GM10248 (cell line): ENCODE data around the gene GANAB.
A peak's percentile ranks its signal among the peaks of the same experiment; 100 is the strongest.
"Not testable (repeated sequence)": the region's sequence is repeated elsewhere in the genome, so short reads cannot be mapped to it uniquely, and the experiment has no call there.

ENCODE experiments used
- CTCF ChIA-PET: fragments of 300-600 bp; sonication (Branson Sonifier 250); formaldehyde crosslinking; extraction: SDS; loops from one replicate; lab custom pipeline; 2021; ENCODE audit warnings: antibody characterized with exemption; lab: Yijun Ruan, JAX
- POLR2A ChIA-PET: fragments of 350-650 bp; sonication (Branson Sonifier 250); formaldehyde crosslinking; extraction: SDS; loops from one replicate; lab custom pipeline; 2020; ENCODE audit warnings: antibody characterized with exemption; lab: Yijun Ruan, JAX
- DNase-seq: peaks from one replicate; pipeline ENCODE4 v3.0.0; 2012; ENCODE audit errors: extremely low spot score
- CTCF ChIP-seq: IDR thresholded peaks from 2 replicates; pipeline ENCODE4 v1.5.1; 2012; ENCODE audit warnings: mild to moderate bottlenecking, low read depth; ENCODE audit errors: extremely low read depth, missing control alignments, control extremely low read depth

The GANAB gene

DNA sequence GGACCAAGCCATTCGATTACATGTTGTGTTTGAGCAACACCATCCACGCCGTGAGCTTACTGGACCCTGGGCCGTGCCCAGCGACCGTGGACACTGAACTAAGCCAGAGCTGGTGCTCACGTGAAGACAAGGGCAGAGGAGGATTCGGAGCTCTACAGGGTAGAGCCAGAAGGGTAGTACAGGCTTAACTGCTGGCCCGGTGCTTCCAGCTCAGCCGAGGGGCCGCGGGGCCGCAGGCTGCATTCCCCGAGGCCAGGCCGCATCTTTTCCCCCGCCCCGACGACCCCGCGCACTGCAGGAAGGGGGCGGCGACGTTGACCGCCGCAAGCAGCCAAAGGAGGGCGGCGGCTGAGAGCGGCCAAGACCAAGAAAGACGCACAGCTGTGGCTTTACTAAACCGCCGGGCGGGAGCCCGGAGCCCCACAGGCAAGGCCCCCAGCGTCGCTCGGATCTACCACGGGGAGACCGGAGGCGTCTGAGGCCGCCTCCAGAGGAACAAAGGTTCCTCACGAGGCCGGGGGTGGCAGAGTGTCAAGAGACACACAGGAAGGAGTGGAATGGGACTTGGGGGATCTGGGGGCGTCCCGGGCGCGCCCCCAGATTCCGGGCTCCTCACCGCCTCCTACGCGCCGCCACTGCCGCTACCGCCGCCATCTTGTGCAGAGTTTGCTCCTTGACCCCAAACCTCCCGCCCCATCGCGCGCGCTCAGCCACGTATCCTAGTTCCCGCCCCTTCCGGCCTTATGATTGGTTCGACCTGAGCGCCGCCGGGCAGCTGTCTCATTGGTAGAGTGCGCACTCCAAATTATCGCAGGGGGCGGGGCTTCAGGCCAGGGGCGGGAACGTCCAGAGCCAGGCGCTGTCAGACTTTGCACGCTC, at the start of gene GANAB:
Gene GANAB (minus strand): TSS at position 668 of the 879 bp plus-strand sequence. CDS start 14 bp downstream, at position 654.
- peak; percentile 100 for DNase-seq
- no peak for TF ChIP-seq CTCF
- POLR2A ChIA-PET: interaction anchor here (0.5 to 2.2 kb wide), 6 partner anchors 19 to 980 kb away, joined by 3 to 27 read pairs (median 4); partner anchors contain the start of genes C11orf98, CSKMT, TUT1 and UQCC3
- CTCF ChIA-PET: interaction anchor here (0.7 to 1.6 kb wide), 10 partner anchors 9 to 34 kb away, joined by 3 to 6 read pairs (median 4); partner anchors contain the start of gene B3GAT3

DNA sequence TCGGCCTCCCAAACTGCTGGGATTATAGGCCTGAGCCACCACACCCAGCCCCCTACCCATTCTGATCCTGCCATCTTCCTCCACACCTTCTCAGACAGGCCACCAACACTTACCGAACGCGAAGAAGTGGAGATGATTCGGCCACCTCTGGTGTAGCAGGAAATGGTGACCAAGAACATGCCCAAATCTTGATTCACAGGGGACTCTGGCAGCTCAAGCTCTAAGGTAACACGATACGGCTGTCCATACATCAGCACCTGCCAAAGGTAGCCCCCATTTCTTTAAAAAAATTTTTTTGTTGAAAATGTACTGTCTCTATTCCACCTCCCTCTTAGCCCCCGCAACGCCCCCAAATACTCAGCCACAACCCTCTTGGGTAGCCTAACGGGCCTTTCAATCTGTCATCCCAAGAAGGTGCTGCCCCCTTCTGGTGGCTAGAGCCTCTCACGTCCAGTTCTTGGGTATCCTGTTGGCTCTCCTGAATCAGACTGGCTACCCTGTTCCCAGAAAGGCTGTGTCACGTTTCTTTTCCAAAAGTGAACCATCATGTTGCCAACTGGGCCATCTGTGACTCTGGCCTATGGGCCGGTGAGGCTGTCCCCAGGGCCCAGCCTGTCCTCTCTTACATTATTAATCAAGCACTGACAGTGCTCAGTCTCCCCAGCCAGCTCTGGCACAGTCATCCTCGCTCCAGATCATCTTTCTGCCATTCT, 48.2 kb upstream of the GANAB start:
- CTCF ChIA-PET: interaction anchor here (0.7 to 7.0 kb wide), 36 partner anchors 11 to 300 kb away, joined by 3 to 79 read pairs (median 4); partner anchors contain the start of genes B3GAT3, BSCL2, C11orf98 and CSKMT
- peak; percentile 82 for DNase-seq
- peak; percentile 84 for TF ChIP-seq CTCF
- POLR2A ChIA-PET: interaction anchor here (1.0 kb wide), 1 partner anchor 23 kb away, joined by 3 read pairs; the partner anchor contains the start of gene UQCC3

DNA sequence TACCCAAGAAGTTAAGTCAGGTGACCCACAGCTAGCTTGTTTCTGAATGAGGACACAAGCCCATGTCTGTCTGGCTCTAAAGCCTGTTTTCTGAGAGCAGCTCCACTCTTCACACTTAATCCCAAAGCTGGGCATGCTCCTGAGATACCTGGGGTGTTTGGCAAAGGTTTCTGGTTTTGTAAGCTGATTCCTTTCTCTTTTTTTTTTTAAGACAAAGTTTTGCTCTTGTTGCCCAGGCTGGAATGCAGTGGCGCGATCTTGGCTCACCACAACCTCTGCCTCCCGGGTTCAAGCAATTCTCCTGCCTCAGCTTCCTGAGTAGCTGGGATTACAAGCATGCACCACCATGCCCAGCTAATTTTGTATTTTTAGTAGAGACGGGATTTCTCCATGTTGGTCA, 47.2 kb upstream of the GANAB start:
- not testable (repeated sequence) for DNase-seq
- CTCF ChIA-PET: interaction anchor here (0.8 to 7.0 kb wide), 25 partner anchors 10 to 299 kb away, joined by 3 to 79 read pairs (median 6); partner anchors contain the start of genes B3GAT3, BSCL2, GNG3 and LBHD1
- POLR2A ChIA-PET: interaction anchor here (0.6 to 1.0 kb wide), 2 partner anchors 22 to 27 kb away, joined by 3 to 4 read pairs; partner anchors contain the start of gene UQCC3

GRCh38 chr11:62689421-62690183, 43.2 kb upstream of the GANAB start, which contains the start of gene LRRN4CL:
Gene LRRN4CL, minus strand, starts transcription at chr11:62689530. Its CDS starts 1,022 bp downstream, at chr11:62688508.
- no peak for DNase-seq
- POLR2A ChIA-PET: interaction anchor here (2.0 kb wide), 1 partner anchor 25 kb away, joined by 9 read pairs; the partner anchor contains the start of genes C11orf98 and CSKMT
- no peak for TF ChIP-seq CTCF
- CTCF ChIA-PET: interaction anchor here (0.8 to 7.0 kb wide), 11 partner anchors 8 to 294 kb away, joined by 3 to 59 read pairs (median 4); partner anchors contain the start of genes GNG3, LBHD1 and TUT1

DNA sequence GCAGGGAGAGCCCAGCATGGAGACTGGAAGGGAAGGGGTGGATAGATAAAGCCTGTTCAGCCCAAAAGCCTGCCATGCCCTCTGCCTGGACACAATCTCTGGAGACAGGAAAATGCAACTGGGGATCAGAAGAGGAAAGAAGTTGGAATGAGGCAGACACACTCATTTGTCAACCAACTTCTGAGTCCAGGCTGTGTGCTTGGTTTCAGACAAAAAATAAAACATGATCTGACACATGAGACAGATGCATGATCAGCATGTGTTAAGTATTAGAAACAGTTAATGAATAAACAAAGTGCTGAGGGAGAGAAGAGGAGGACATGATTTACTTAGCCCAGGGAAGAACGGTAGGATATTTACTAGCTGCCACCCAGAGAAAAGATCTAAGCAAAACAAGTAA, 42.1 kb upstream of the GANAB start:
- DNase-seq: no peak
- ChIA-PET CTCF (interaction anchor here (1.0 to 2.4 kb wide), 5 partner anchors 9 to 293 kb away, joined by 3 to 13 read pairs (median 4); partner anchors contain the start of gene GNG3), POLR2A (interaction anchor here (2.0 kb wide), 1 partner anchor 24 kb away, joined by 9 read pairs; the partner anchor contains the start of genes C11orf98 and CSKMT)

More for the DNA sequence above, 42.1 kb upstream of the GANAB start:
- no peak for TF ChIP-seq CTCF
